ENCODE results near the gene FOXN3. TPM values are rescaled to one million over a fixed set of nuclear protein-coding genes. Genes with fewer than 3 reads are reported as not detected.

The FOXN3 gene
- total RNA-seq, 1 experiment from 2014 or later, result 125 TPM

DNA sequence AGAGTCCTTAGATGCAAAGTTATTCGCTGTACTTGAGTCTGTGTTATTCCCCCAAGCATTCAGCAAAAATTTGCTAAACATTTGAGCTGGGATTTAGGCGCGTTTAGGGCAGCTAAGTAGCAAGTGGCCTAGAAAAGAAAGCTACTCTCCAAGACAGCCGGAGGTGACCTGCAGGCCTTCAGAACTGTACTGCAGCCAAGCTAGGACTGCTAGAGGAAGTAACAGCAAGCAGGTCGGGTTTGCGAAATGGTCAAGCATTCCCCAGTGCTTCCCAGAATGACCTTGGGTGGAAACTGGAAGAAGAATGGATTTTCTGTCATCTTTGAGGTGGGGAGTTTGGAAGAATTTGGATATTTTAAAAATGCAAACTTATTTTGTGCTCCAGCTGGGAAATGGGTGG lies 287.5 kb downstream of the FOXN3 start:
- TF ChIP-seq, protein P1, sequence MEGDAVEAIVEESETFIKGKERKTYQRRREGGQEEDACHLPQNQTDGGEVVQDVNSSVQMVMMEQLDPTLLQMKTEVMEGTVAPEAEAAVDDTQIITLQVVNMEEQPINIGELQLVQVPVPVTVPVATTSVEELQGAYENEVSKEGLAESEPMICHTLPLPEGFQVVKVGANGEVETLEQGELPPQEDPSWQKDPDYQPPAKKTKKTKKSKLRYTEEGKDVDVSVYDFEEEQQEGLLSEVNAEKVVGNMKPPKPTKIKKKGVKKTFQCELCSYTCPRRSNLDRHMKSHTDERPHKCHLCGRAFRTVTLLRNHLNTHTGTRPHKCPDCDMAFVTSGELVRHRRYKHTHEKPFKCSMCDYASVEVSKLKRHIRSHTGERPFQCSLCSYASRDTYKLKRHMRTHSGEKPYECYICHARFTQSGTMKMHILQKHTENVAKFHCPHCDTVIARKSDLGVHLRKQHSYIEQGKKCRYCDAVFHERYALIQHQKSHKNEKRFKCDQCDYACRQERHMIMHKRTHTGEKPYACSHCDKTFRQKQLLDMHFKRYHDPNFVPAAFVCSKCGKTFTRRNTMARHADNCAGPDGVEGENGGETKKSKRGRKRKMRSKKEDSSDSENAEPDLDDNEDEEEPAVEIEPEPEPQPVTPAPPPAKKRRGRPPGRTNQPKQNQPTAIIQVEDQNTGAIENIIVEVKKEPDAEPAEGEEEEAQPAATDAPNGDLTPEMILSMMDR (conservative IDR thresholded peaks at IDR 0.05), result no peak
- Mint-ChIP-seq H3K27ac (no peak overlapping the region), H3K4me3 (no peak overlapping the region), H3K36me3 (ENCODE audit: insufficient read depth in 1 of 3, low read depth in 3 of 3) (no peaks in the 10 kb centered on the region), H3K4me1 (peaks cover 4 to 9% of the 10 kb centered on the region in 2 experiments; a peak in 3 of 4 replicates), H3K9me3 (no peaks in the 10 kb centered on the region), H3K27me3 (ENCODE audit: low read depth) (peaks cover 16% of the 10 kb centered on the region)
- H3K23ac ChIP-seq (ENCODE audit: insufficient read length, low read depth, low read length), result no peak overlapping the region
- DNase-seq, result no peak
- no peaks in the 10 kb centered on the region for H4K20me1 ChIP-seq (ENCODE audit: control insufficient read depth, insufficient read depth, insufficient read length)
- no peaks in the 10 kb centered on the region for H3K9me3 ChIP-seq (ENCODE audit: control insufficient read depth, low read depth, low read length)
- H2AFZ ChIP-seq (ENCODE audit: low read length), result no peak overlapping the region
- H3K79me2 ChIP-seq (ENCODE audit: insufficient read depth, low read length), result no peaks in the 10 kb centered on the region
- no peaks in the 10 kb centered on the region; the same call in 1 of the 2 replicates for H3K4me1 ChIP-seq (ENCODE audit: insufficient read depth, low read length)
- H3K14ac ChIP-seq (ENCODE audit: insufficient read depth, low read length), result no peak overlapping the region; the same call in 1 of the 2 replicates
- no peak overlapping the region for H3K4ac ChIP-seq (ENCODE audit: low read depth, low read length)
- no peak overlapping the region for H2BK20ac ChIP-seq (ENCODE audit: low read depth, low read length, poor library complexity, severe bottlenecking)
- no peak overlapping the region for H3K18ac ChIP-seq (ENCODE audit: insufficient read length, low read depth, low read length)
- no peaks in the 10 kb centered on the region for H3K27me3 ChIP-seq (ENCODE audit: insufficient read depth, low read length)
- H2BK120ac ChIP-seq (ENCODE audit: low read depth, low read length, poor library complexity, severe bottlenecking), result no peak overlapping the region
- H4K8ac ChIP-seq (replicated peaks; ENCODE audit: insufficient read length, low read depth, low read length), result no peak overlapping the region
- no peak overlapping the region for H2BK15ac ChIP-seq (ENCODE audit: low read depth, low read length)
- no peak overlapping the region for H4K5ac ChIP-seq (ENCODE audit: insufficient read length, low read depth, low read length)
- no peak overlapping the region for H3T11ph ChIP-seq (ENCODE audit: low read length)
- H3K23me2 ChIP-seq (ENCODE audit: insufficient read length, low read depth, low read length, poor library complexity, severe bottlenecking), result no peaks in the 10 kb centered on the region
- no peak overlapping the region for H4K91ac ChIP-seq (ENCODE audit: insufficient read length, low read depth, low read length)
- H3K4me2 ChIP-seq (ENCODE audit: insufficient read depth, insufficient read length, low read length), result no peak overlapping the region
- H3K79me1 ChIP-seq (ENCODE audit: insufficient read depth, low read depth, low read length, poor library complexity, severe bottlenecking), result no peaks in the 10 kb centered on the region
- no peak overlapping the region for H2BK12ac ChIP-seq (ENCODE audit: insufficient read length, low read depth, low read length)
- no peak overlapping the region for H3K9ac ChIP-seq (ENCODE audit: extremely low read depth, insufficient read length, low read length)
- no peak overlapping the region for H2AK5ac ChIP-seq (ENCODE audit: insufficient read length, low read length)
- no peak overlapping the region for H2BK5ac ChIP-seq (ENCODE audit: insufficient read length, low read length)
- no peak overlapping the region for H3K56ac ChIP-seq (ENCODE audit: insufficient read length, low read depth, low read length)
- no peak overlapping the region for H3K27ac ChIP-seq (ENCODE audit: insufficient read length, low read depth, low read length)
- no CpG with 5 or more reads among the region's 6 CpGs for whole genome bisulfite sequencing (ENCODE audit: extremely low coverage, insufficient read length, low lambda C conversion rate)
